Liver (tissue), 9 donors: Measurements from ENCODE around the gene SGF29. TPM values are rescaled to one million over a fixed set of nuclear protein-coding genes. Genes with fewer than 3 reads are reported as not detected.

Source experiments
- DNase-seq: peaks from one replicate; pipeline ENCODE4 v3.0.0-alpha.2; 2017; ENCODE audit warnings: low spot score
- H3K27ac ChIP-seq, 2 donors: one replicate each; pipeline ENCODE4 v1.7.0; 2013; ENCODE audit warnings: inconsistent platforms in 2 of 2, low read length in 2 of 2, control low read depth in 1 of 2, low read depth in 1 of 2, mild to moderate bottlenecking in 1 of 2
- H3K27me3 ChIP-seq, 4 donors: one replicate each; pipeline versions ENCODE4 v1.6.1 to v1.7.0; 2013; ENCODE audit warnings: low read length in 3 of 4, inconsistent platforms in 1 of 4, mild to moderate bottlenecking in 1 of 4, moderate library complexity in 1 of 4; ENCODE audit not compliant: control insufficient read depth in 4 of 4, insufficient read depth in 4 of 4
- H3K36me3 ChIP-seq, 4 donors: one replicate each; pipeline versions ENCODE4 v1.6.1 to v1.7.0; 2013; ENCODE audit warnings: low read length in 3 of 4, mild to moderate bottlenecking in 3 of 4, low read depth in 1 of 4, moderate library complexity in 1 of 4; ENCODE audit not compliant: control insufficient read depth in 4 of 4, insufficient read depth in 3 of 4
- H3K4me1 ChIP-seq, 4 donors: one replicate each; pipeline versions ENCODE4 v1.6.1 to v1.7.0; 2013; ENCODE audit warnings: low read length in 3 of 4, mild to moderate bottlenecking in 3 of 4, moderate library complexity in 1 of 4; ENCODE audit not compliant: control insufficient read depth in 4 of 4, insufficient read depth in 4 of 4
- H3K4me3 ChIP-seq, 3 donors: one replicate each; pipeline versions ENCODE4 v1.6.1 to v1.7.0; 2013; ENCODE audit warnings: low read length in 3 of 3, control low read depth in 1 of 3, low read depth in 1 of 3, mild to moderate bottlenecking in 1 of 3
- H3K9ac ChIP-seq, 2 donors: one replicate each; pipeline ENCODE4 v1.7.0; 2013; ENCODE audit warnings: low read length in 2 of 2, mild to moderate bottlenecking in 2 of 2, moderate library complexity in 2 of 2, control low read depth in 1 of 2, low read depth in 1 of 2
- H3K9me3 ChIP-seq, 4 donors: one replicate each; pipeline versions ENCODE4 v1.6.1 to v1.7.0; 2013; ENCODE audit warnings: low read length in 3 of 4; ENCODE audit not compliant: control insufficient read depth in 4 of 4
- ATF3 ChIP-seq: IDR thresholded peaks from 2 replicates; pipeline ENCODE4 v1.6.1; 2016; ENCODE audit warnings: antibody characterized with exemption
- EGR1 ChIP-seq, 2 donors: IDR thresholded peaks; 2 replicates each; pipeline ENCODE4 v1.6.1; 2016 to 2018; ENCODE audit warnings: antibody characterized with exemption in 2 of 2, low read depth in 2 of 2
- FOXA1 ChIP-seq: IDR thresholded peaks from 2 replicates; pipeline ENCODE4 v1.6.1; 2016; ENCODE audit warnings: antibody characterized with exemption
- FOXA2 ChIP-seq: IDR thresholded peaks from 2 replicates; pipeline ENCODE4 v1.6.1; 2016; ENCODE audit warnings: antibody characterized with exemption
- GABPA ChIP-seq, 2 donors: IDR thresholded peaks in 1 of 2; conservative IDR thresholded peaks in 1 of 2; 2 replicates each; pipeline ENCODE4 v1.6.1; 2016; ENCODE audit warnings: antibody characterized with exemption in 2 of 2, mild to moderate bottlenecking in 1 of 2, moderate library complexity in 1 of 2
- HNF4A ChIP-seq, 2 donors: conservative IDR thresholded peaks; 2 replicates each; pipeline ENCODE4 v1.6.1; 2016; ENCODE audit warnings: antibody characterized with exemption in 2 of 2, mild to moderate bottlenecking in 2 of 2
- HNF4G ChIP-seq: IDR thresholded peaks from 2 replicates; pipeline ENCODE4 v1.6.1; 2016; ENCODE audit warnings: antibody characterized with exemption
- JUND ChIP-seq, 2 donors: IDR thresholded peaks; 2 replicates each; pipeline ENCODE4 v1.6.1; 2016; ENCODE audit warnings: antibody characterized with exemption in 2 of 2
- MAX ChIP-seq: IDR thresholded peaks from 2 replicates; pipeline ENCODE4 v1.6.1; 2016; ENCODE audit warnings: antibody characterized with exemption
- NR2F2 ChIP-seq: IDR thresholded peaks from 2 replicates; pipeline ENCODE4 v1.6.1; 2016; ENCODE audit warnings: antibody characterized with exemption
- RAD21 ChIP-seq, 2 donors: IDR thresholded peaks; 2 replicates each; pipeline ENCODE4 v1.6.1; 2016; ENCODE audit warnings: antibody characterized with exemption in 2 of 2, mild to moderate bottlenecking in 2 of 2
- REST ChIP-seq: IDR thresholded peaks from 2 replicates; pipeline ENCODE4 v1.6.1; 2016; ENCODE audit warnings: antibody characterized with exemption, mild to moderate bottlenecking
- RXRA ChIP-seq, 2 donors: IDR thresholded peaks; 2 replicates each; pipeline ENCODE4 v1.6.1; 2017 to 2018; ENCODE audit warnings: antibody characterized with exemption in 2 of 2, mild to moderate bottlenecking in 1 of 2
- SP1 ChIP-seq: IDR thresholded peaks from 2 replicates; pipeline ENCODE4 v1.6.1; 2018; ENCODE audit warnings: antibody characterized with exemption, mild to moderate bottlenecking
- TAF1 ChIP-seq: conservative IDR thresholded peaks from 2 replicates; pipeline ENCODE4 v1.6.1; 2016; ENCODE audit warnings: antibody characterized with exemption, mild to moderate bottlenecking
- YY1 ChIP-seq: IDR thresholded peaks from 2 replicates; pipeline ENCODE4 v1.6.1; 2016; ENCODE audit warnings: antibody characterized with exemption, mild to moderate bottlenecking
- WGBS: extraction: QIAGEN DNeasy Blood & Tissue Kit; methylation state at CpG from one replicate; pipeline ENCODE4 v1.1.7; 2013; 5-methylcytosine and 5-hydroxymethylcytosine counted together
- polyA plus RNA-seq, 2 donors: library from polyadenylated mRNA; stranded (reverse) in 1 of 2; unstranded in 1 of 2; fragments of 200-250 nt in 1 of 2; fragments of >200 nt in 1 of 2; fragmentation: Nextera tagmentation in 1 of 2; extraction: Ambion mirVana in 1 of 2; gene quantifications; one replicate each; pipeline versions ENCODE4 v1.2.1 to v1.2.3, GENCODE V29; 2013 to 2015
- total RNA-seq, 2 donors: library from RNA; depleted of rRNA; stranded (reverse); fragments of >200 nt; gene quantifications; one replicate each; pipeline ENCODE4 v1.2.3, GENCODE V29; 2014
- TF ChIP-seq, protein P1 (sequence below): IDR thresholded peaks from 2 replicates; pipeline ENCODE4 v1.6.1; 2016; ENCODE audit warnings: antibody characterized with exemption
- TF ChIP-seq, protein P2 (sequence below): fragments of 150-350 bp; IDR thresholded peaks from 2 replicates; pipeline ENCODE4 v1.5.1; 2017; ENCODE audit warnings: improper control_type of control experiment, low read depth, low read length; ENCODE audit not compliant: missing input control
- donor health status: healthy.
- donor health status: healthy.
- donor health status: healthy.
- donor health status: healthy.
- donor health status: healthy.

SGF29 gene
- total and polyA plus RNA-seq, 4 donors = 6.5 to 18.1 (median 10.5) TPM

- Histone ChIP-seq H3K36me3 (peaks cover 0 to 2% (median 0%) of the 10 kb centered on the region in 4 donors), H3K9ac (peak within 1 kb of the TSS; percentile 89 to 95), H3K9me3 (no peaks in the 10 kb centered on the region), H3K27me3 (no peaks in the 10 kb centered on the region), H3K4me3 (peak within 1 kb of the TSS; percentile 62 to 75 (median 68)), H3K4me1 (peaks cover 12 to 47% (median 25%) of the 10 kb centered on the region in 4 donors), H3K27ac (peak within 1 kb of the TSS; percentile 92 to 98)
- TF ChIP-seq FOXA2 (peak; percentile 91), NR2F2 (peak; percentile 55), RXRA (IDR thresholded peaks at IDR 0.05) (peak; percentile 87 to 94), YY1 (peak; percentile 91), HNF4G (no peak), TAF1 (peak; percentile 91), REST (peak; percentile 95), FOXA1 (peak; percentile 91), JUND (IDR thresholded peaks at IDR 0.05) (peak; percentile 73 to 94), ATF3 (peak; percentile 95), RAD21 (IDR thresholded peaks at IDR 0.05) (peak; percentile 66 to 71), MAX (peak; percentile 94), HNF4A (conservative IDR thresholded peaks at IDR 0.05) (peak; percentile 79 to 90), SP1 (peak; percentile 94), GABPA (IDR thresholded peaks at IDR 0.05 in 1 of 2, conservative IDR thresholded peaks at IDR 0.05 in 1 of 2) (peak in 1 of 2 donors; percentile 77), EGR1 (IDR thresholded peaks at IDR 0.05; ENCODE audit: low read depth in 2 of 2) (peak in 1 of 2 donors; percentile 89)
- TF ChIP-seq, protein P1, sequence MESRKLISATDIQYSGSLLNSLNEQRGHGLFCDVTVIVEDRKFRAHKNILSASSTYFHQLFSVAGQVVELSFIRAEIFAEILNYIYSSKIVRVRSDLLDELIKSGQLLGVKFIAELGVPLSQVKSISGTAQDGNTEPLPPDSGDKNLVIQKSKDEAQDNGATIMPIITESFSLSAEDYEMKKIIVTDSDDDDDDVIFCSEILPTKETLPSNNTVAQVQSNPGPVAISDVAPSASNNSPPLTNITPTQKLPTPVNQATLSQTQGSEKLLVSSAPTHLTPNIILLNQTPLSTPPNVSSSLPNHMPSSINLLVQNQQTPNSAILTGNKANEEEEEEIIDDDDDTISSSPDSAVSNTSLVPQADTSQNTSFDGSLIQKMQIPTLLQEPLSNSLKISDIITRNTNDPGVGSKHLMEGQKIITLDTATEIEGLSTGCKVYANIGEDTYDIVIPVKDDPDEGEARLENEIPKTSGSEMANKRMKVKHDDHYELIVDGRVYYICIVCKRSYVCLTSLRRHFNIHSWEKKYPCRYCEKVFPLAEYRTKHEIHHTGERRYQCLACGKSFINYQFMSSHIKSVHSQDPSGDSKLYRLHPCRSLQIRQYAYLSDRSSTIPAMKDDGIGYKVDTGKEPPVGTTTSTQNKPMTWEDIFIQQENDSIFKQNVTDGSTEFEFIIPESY = peak; percentile 94
- TF ChIP-seq, protein P2, sequence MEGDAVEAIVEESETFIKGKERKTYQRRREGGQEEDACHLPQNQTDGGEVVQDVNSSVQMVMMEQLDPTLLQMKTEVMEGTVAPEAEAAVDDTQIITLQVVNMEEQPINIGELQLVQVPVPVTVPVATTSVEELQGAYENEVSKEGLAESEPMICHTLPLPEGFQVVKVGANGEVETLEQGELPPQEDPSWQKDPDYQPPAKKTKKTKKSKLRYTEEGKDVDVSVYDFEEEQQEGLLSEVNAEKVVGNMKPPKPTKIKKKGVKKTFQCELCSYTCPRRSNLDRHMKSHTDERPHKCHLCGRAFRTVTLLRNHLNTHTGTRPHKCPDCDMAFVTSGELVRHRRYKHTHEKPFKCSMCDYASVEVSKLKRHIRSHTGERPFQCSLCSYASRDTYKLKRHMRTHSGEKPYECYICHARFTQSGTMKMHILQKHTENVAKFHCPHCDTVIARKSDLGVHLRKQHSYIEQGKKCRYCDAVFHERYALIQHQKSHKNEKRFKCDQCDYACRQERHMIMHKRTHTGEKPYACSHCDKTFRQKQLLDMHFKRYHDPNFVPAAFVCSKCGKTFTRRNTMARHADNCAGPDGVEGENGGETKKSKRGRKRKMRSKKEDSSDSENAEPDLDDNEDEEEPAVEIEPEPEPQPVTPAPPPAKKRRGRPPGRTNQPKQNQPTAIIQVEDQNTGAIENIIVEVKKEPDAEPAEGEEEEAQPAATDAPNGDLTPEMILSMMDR = no peak
- peak; percentile 78 for DNase-seq
- WGBS = 11% methylated on average over 22 of the region's 22 CpGs
Measured at GRCh38 chr16:28538733-28539596, 14.8 kb upstream of the SGF29 start, which contains the start of gene NUPR1. NUPR1 (minus strand) TSS chr16:28538974; CDS start chr16:28538907, 67 bp downstream.
